DND-41 (cell line): ENCODE results near the gene LMO7.

ENCODE experiments used
- EZH2 ChIP-seq: IDR thresholded peaks from 3 replicates; pipeline ENCODE4 v1.6.1; 2012; ENCODE audit warnings: borderline replicate concordance, low read depth, mild to moderate bottlenecking, moderate library complexity, low read length, inconsistent platforms; ENCODE audit not compliant: severe bottlenecking
- TF ChIP-seq, protein P1 (sequence below): IDR thresholded peaks from 2 replicates; pipeline ENCODE4 v1.5.1; 2012; ENCODE audit warnings: borderline replicate concordance, low read length, moderate library complexity, mild to moderate bottlenecking; ENCODE audit not compliant: poor library complexity, severe bottlenecking; ENCODE audit errors: extremely low read depth

DNA sequence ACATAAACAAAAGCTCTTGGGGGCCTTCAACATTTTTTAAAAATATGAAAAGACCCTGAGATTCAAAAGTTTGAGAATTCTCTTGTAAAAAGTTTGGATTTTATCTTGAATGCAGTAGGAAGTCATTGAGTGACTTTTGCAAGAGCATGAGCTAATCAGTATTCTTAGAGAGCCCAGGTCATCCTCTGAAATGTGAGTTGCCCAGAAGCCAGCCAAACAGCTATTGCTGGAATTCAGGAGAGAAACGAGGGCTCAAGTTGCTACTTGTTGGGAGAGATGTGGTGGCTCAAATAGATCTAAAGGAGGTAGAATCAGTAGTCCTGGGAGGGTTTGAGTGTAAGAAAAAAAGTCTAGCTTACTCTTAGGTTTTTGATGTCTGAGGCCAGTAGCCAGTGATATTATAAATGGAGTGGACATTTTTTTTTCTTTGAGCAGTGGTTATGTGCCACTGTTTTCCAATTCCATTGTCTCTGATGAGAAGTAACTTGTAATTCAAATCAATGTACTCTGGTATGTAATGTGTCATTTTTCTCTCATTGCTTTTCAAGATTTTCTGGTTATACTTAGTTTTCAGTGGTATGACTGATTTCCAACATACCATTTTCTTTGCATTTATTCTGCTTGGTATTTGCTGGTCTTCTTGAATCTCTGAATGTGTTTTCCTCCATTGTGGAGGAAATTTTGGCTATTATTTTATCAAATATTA lies 30.7 kb downstream of the LMO7 start:
- TF ChIP-seq, protein P1, sequence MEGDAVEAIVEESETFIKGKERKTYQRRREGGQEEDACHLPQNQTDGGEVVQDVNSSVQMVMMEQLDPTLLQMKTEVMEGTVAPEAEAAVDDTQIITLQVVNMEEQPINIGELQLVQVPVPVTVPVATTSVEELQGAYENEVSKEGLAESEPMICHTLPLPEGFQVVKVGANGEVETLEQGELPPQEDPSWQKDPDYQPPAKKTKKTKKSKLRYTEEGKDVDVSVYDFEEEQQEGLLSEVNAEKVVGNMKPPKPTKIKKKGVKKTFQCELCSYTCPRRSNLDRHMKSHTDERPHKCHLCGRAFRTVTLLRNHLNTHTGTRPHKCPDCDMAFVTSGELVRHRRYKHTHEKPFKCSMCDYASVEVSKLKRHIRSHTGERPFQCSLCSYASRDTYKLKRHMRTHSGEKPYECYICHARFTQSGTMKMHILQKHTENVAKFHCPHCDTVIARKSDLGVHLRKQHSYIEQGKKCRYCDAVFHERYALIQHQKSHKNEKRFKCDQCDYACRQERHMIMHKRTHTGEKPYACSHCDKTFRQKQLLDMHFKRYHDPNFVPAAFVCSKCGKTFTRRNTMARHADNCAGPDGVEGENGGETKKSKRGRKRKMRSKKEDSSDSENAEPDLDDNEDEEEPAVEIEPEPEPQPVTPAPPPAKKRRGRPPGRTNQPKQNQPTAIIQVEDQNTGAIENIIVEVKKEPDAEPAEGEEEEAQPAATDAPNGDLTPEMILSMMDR, result no peak
- TF ChIP-seq EZH2, result no peak
